ENCODE data around the gene AGK. TPM values are rescaled to one million over a fixed set of nuclear protein-coding genes. Genes with fewer than 3 reads are reported as not detected.

AGK gene
- total RNA-seq, 1 donor from 2014 or later = 31.9 TPM

- no peak for DNase-seq (ENCODE audit: low read depth)
Measured at GRCh38 chr7:141704741-141705140, 153.5 kb downstream of the AGK start.

Other genes starting within 250 kb of the AGK start
- 12.3 and 17.6 TPM in 2 replicates for gene DENND11, start 150.8 kb downstream of the AGK start, total RNA-seq
- gene WEE2, start 156.9 kb downstream of the AGK start, total RNA-seq = under 0.01 TPM in 1 of 2 replicates, not detected in the other
- gene SSBP1, start 186.9 kb downstream of the AGK start, total RNA-seq = 150 and 257 TPM in 2 replicates
- gene TAS2R3, start 212.7 kb downstream of the AGK start, total RNA-seq = 2.3 TPM in 1 of 2 replicates, not detected in the other
- gene TAS2R4, start 225.3 kb downstream of the AGK start, total RNA-seq = 1.8 TPM in 1 of 2 replicates, not detected in the other
- 0.69 and 1.8 TPM in 2 replicates for gene TAS2R5, start 238.8 kb downstream of the AGK start, total RNA-seq